ENCODE data around the gene TCAF1. TPM values are rescaled to one million over a fixed set of nuclear protein-coding genes. Genes with fewer than 3 reads are reported as not detected.
"Not testable (repeated sequence)": the region's sequence is repeated elsewhere in the genome, so short reads cannot be mapped to it uniquely, and the experiment has no call there.

TCAF1 gene
- polyA plus RNA-seq, 3 donors = 73.5 to 93.6 (median 88.7) TPM

DNA sequence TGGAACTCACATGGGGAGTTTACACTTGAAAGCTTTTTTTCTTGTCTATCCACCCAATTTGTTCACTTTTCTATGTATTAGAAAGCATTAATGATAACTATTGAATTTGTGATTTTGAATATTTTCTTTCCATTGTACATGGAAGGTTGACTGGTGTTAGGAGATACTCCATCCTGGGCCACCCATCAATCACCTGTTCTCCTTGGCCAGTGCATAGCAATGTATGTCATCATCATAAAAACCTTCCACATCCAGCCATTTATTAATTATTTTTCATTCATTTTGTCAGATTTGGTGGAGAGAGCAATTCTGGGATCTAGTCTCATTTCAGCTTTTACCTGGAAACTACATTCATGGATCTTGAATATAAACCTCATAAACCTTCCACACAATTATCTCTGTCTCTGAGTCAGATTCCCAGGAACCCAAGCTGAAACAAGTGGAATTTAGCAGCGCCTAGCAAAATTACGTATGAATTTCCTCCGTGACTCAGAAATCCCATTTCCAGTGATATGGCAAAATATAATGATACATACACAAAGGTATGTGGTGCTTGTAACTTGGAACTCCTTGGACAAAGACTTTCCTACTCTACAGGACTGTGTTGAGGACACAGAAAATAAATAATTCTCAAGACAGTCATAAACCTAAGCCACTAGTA, 78.2 kb downstream of the TCAF1 start:
- DNase-seq (ENCODE audit: extremely low read depth in 1 of 11, low read depth in 9 of 11, low spot score in 4 of 11) = not testable (repeated sequence)

DNA sequence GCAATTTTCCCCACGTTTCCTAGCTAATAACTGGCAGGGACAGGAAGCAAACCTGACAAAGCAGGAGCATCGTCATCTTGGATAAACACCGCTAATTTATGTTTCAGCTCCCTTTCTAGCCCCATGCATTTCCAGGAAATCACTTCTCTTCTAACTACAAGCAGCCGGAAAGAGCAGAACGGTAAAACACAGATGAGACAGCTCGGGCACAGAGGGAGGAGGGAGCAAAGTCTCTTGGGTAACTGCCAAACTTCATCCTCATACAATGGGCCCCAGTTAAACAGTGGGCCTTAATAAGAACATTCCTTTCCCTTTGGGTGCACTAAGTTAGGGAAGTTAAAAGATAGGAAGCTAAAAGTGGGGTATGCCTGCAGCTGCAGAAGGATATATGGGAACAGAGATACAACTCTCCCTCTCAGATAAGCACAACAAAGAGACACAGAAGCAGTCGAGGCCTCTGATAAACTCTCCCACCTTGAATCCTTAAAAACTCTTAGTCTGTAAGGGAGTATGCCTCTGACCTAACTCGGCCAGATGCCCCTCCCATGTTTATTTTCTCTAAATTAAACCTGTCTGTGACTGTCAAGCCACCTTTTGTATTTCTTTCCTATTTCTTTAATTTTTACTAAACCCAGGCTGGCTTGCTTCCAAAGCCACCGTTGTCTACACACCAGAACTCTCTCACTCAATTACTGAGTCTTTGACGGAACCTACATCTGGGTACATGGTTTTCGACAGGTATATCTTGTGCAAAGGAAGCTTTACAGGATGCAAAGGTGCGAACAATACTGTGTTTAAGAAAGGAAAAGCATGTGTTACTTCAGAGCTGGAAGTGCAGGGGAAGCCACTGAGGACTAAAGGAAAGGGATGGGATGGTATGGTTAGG, 80.3 kb downstream of the TCAF1 start:
- DNase-seq (ENCODE audit: extremely low read depth in 1 of 11, low read depth in 9 of 11, low spot score in 4 of 11) = not testable (repeated sequence)

DNA sequence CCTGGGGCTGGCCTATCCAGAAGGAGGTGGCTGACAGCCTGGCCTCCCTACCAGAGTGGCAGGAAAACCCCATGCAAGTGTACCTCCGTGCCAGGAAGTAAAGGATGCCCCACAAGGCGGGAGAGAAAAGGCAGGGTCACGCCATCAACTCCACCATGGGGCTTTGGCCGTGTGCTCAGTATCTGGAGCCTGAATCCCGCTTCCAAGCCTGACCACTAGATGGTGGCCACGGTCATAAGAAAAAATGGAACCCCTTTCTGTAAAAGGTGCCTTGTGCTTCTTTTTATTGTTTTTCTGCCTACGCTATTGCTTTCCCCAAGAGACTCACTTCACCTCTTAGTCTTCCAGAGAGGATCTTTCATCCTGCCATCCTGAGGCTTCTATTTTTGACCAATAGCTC, 84.1 kb downstream of the TCAF1 start:
- DNase-seq (ENCODE audit: extremely low read depth in 1 of 11, low read depth in 9 of 11, low spot score in 4 of 11) = not testable (repeated sequence)

DNA sequence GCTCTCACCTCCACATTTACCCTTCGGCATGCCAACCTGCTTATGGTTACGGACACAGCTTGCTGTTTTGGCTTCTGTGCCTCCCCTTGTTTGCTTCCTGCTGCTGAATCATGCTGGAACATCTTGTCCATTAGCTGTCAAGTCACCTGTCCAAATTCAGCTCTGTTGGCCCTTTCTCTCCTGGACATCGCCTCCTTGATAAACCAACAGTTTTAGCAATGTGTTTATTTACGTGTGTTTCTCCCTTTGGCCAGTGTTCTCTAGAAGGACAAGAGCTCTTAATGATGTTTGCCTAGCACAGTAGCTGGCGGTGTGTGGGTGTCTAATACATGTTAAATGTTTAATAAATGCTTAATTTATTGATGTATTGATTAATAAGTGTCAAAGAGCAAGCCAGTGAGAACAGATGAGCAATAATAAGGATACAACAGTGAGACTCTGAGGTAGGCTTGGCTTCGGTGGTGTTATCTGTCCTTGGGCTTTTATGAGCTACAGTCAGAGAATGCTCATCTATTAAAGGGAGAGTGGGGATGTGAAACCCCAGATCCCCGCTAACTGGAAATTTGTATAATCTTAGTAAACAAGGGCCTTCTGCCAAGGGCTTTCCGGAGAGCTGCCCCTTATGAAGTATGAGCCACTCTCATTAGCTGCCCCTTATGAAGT, 85.4 kb downstream of the TCAF1 start:
- not testable (repeated sequence) for DNase-seq (ENCODE audit: extremely low read depth in 1 of 11, low read depth in 9 of 11, low spot score in 4 of 11)

DNA sequence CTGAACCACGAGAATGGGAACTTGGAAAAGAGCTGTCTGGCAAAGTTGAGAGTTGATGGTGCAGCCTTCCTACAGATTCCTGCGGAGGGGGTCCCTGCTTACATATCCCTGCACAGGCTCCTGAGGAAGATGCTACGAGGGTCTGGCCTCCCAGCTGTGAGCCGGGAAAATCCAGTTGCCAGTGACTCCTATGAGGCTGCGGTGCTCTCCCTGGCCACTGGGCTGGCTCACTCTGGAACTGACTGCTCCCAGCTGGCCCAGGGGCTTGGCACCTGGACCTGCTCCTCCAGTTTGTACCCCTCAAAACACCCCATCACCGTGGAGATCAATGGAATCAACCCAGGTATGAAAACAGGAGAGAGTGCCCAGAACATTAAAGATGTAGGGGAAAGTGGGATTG, 91.3 kb downstream of the TCAF1 start:
- DNase-seq (ENCODE audit: extremely low read depth in 1 of 11, low read depth in 9 of 11, low spot score in 4 of 11) = not testable (repeated sequence)

DNA sequence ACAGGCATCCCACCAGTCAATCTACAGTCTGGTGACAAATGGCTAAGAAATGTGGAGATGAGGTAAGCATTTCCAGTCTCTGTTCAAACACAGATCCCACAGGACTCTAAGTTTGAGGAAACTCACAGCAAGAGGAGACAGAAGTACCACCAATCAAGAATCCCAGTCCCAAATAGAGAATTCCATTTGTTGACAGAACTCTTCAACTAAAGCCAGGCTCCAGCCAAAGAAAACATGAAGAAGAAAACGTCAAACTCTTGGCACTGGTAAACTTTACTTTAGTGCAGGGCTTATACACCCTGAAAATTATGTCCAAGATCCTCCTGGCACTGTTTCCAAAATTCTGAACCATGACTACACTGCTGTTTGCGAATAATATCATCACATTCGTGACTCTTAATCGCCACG, 95.3 kb downstream of the TCAF1 start:
- not testable (repeated sequence) for DNase-seq (ENCODE audit: extremely low read depth in 1 of 11, low read depth in 9 of 11, low spot score in 4 of 11)

Other genes starting within 250 kb of the TCAF1 start
- not detected for gene CTAGE6, start 144.5 kb downstream of the TCAF1 start, polyA plus RNA-seq (ENCODE audit: insufficient read length in 3 of 3)
- gene OR2F2, start 33.1 kb upstream of the TCAF1 start, polyA plus RNA-seq (ENCODE audit: insufficient read length in 3 of 3) = not detected
- under 1 TPM in 2 of 3 donors, not detected in 1; 0.04 to 0.18 TPM for gene OR2F1, start 52.7 kb upstream of the TCAF1 start, polyA plus RNA-seq (ENCODE audit: insufficient read length in 3 of 3)
- gene OR6B1, start 98.1 kb upstream of the TCAF1 start, polyA plus RNA-seq (ENCODE audit: insufficient read length in 3 of 3) = under 1 TPM in 1 of 3 donors, not detected in 2; 0.03 TPM
- gene OR2A5, start 146.8 kb upstream of the TCAF1 start, polyA plus RNA-seq (ENCODE audit: insufficient read length in 3 of 3) = under 1 TPM in 1 of 3 donors, not detected in 2; 0.06 TPM
- under 1 TPM in 1 of 3 donors, not detected in 2; 0.17 TPM for gene OR2A25, start 167.6 kb upstream of the TCAF1 start, polyA plus RNA-seq (ENCODE audit: insufficient read length in 3 of 3)
- gene OR2A12, start 184.1 kb upstream of the TCAF1 start, polyA plus RNA-seq (ENCODE audit: insufficient read length in 3 of 3) = under 1 TPM; 0.04 to 0.08 (median 0.06) TPM
- gene OR2A2, start 207.4 kb upstream of the TCAF1 start, polyA plus RNA-seq (ENCODE audit: insufficient read length in 3 of 3) = not detected
- gene OR2A14, start 221.0 kb upstream of the TCAF1 start, polyA plus RNA-seq (ENCODE audit: insufficient read length in 3 of 3) = not detected